Stimulated activated CD8-positive, alpha-beta memory T cell treated with anti-CD3 and anti-CD28 coated beads, Interleukin-2, amount 100 ng/mL, for 1 hour (primary cell): ENCODE measurements around the gene ZNF277.
"Not testable (repeated sequence)": the region's sequence is repeated elsewhere in the genome, so short reads cannot be mapped to it uniquely, and the experiment has no call there.

Experiments
- DNase-seq, 2 donors: peaks; one replicate each; pipeline ENCODE4 v3.0.0-alpha.2; 2020; ENCODE audit warnings: low read depth in 2 of 2

The ZNF277 gene

GRCh38 chr7:112211348-112211907, 4.9 kb downstream of the ZNF277 start:
- no peak for DNase-seq

- no peak for DNase-seq
These were observed 6.1 kb downstream of the ZNF277 start for GRCh38 chr7:112212571-112212970.

GRCh38 chr7:112213735-112214134, 7.2 kb downstream of the ZNF277 start:
- DNase-seq = no peak

GRCh38 chr7:112214268-112214667, 7.8 kb downstream of the ZNF277 start:
- no peak for DNase-seq

GRCh38 chr7:112214883-112215282, 8.4 kb downstream of the ZNF277 start:
- DNase-seq = no peak

GRCh38 chr7:112215787-112216186, 9.3 kb downstream of the ZNF277 start:
- no peak for DNase-seq

- no peak for DNase-seq
These were observed 14.5 kb downstream of the ZNF277 start for GRCh38 chr7:112220877-112221434.

- DNase-seq = no peak
These were observed 16.8 kb downstream of the ZNF277 start for GRCh38 chr7:112223310-112223709.

GRCh38 chr7:112224186-112224585, 17.7 kb downstream of the ZNF277 start:
- no peak for DNase-seq

GRCh38 chr7:112225006-112225405, 18.5 kb downstream of the ZNF277 start:
- DNase-seq = no peak

- DNase-seq = no peak
These were observed 20.3 kb downstream of the ZNF277 start for GRCh38 chr7:112226701-112227276.

- no peak for DNase-seq
These were observed 22.1 kb downstream of the ZNF277 start for GRCh38 chr7:112228632-112229031.

- no peak for DNase-seq
These were observed 25.9 kb downstream of the ZNF277 start for GRCh38 chr7:112232212-112232978.

GRCh38 chr7:112233048-112233697, 26.7 kb downstream of the ZNF277 start:
- no peak for DNase-seq

- no peak for DNase-seq
These were observed 27.7 kb downstream of the ZNF277 start for GRCh38 chr7:112234147-112234546.

GRCh38 chr7:112236597-112236996, 30.1 kb downstream of the ZNF277 start:
- no peak for DNase-seq

- no peak for DNase-seq
These were observed 31.8 kb downstream of the ZNF277 start for GRCh38 chr7:112238330-112238729.

- no peak for DNase-seq
These were observed 32.5 kb downstream of the ZNF277 start for GRCh38 chr7:112238852-112239610.

- no peak for DNase-seq
These were observed 42.1 kb downstream of the ZNF277 start for GRCh38 chr7:112248598-112248997.

GRCh38 chr7:112249967-112250366, 43.5 kb downstream of the ZNF277 start:
- not testable (repeated sequence) for DNase-seq

- DNase-seq = no peak
These were observed 45.6 kb downstream of the ZNF277 start for GRCh38 chr7:112252141-112252540.

GRCh38 chr7:112252691-112253090, 46.2 kb downstream of the ZNF277 start:
- no peak for DNase-seq
